Tibial nerve (tissue), 4 donors: Measurements from ENCODE around the gene SLC9A9. TPM values are rescaled to one million over a fixed set of nuclear protein-coding genes. Genes with fewer than 3 reads are reported as not detected.

ENCODE experiments used
- DNase-seq, 2 donors: peaks; one replicate each; pipeline ENCODE4 v3.0.0-alpha.2; 2019; ENCODE audit warnings: low spot score in 2 of 2
- H3K27ac ChIP-seq, 4 donors: fragments of 200-600 bp; sonication (generic) in 3 of 4; one replicate each; pipeline ENCODE4 v1.5.1; 2017 to 2019; ENCODE audit warnings: mild to moderate bottlenecking in 1 of 4
- H3K27me3 ChIP-seq, 2 donors: fragments of 200-600 bp; sonication (generic) in 1 of 2; one replicate each; pipeline versions ENCODE4 v1.5.1 to v1.6.0; 2017 to 2019
- H3K36me3 ChIP-seq, 3 donors: fragments of 200-600 bp; sonication (generic); one replicate each; pipeline ENCODE4 v1.5.1; 2018 to 2019
- H3K4me1 ChIP-seq, 4 donors: fragments of 200-600 bp; sonication (generic) in 3 of 4; one replicate each; pipeline ENCODE4 v1.5.1; 2017 to 2019
- H3K4me3 ChIP-seq, 4 donors: fragments of 200-600 bp; sonication (generic) in 3 of 4; one replicate each; pipeline ENCODE4 v1.5.1; 2017 to 2019; ENCODE audit warnings: mild to moderate bottlenecking in 1 of 4, moderate library complexity in 1 of 4
- H3K9me3 ChIP-seq, 4 donors: fragments of 200-600 bp; sonication (generic) in 3 of 4; one replicate each; pipeline ENCODE4 v1.5.1; 2017 to 2019
- CTCF ChIP-seq, 5 experiments: fragments of 200-600 bp in 3 of 5; fragments of 450-650 bp in 2 of 5; sonication (generic) in 3 of 5; IDR thresholded peaks; one replicate each; pipeline ENCODE4 v1.5.1; 2016 to 2019; ENCODE audit warnings: antibody characterized with exemption in 5 of 5, mild to moderate bottlenecking in 3 of 5, moderate library complexity in 2 of 5
- EP300 ChIP-seq, 2 donors: sonication (generic); formaldehyde crosslinking; IDR thresholded peaks; one replicate each; pipeline ENCODE4 v1.6.1; 2017; ENCODE audit warnings: antibody characterized with exemption in 2 of 2, mild to moderate bottlenecking in 1 of 2
- POLR2A ChIP-seq, 2 donors: fragments of 450-650 bp; IDR thresholded peaks; one replicate each; pipeline ENCODE4 v1.6.1; 2017; ENCODE audit warnings: antibody characterized with exemption in 2 of 2, mild to moderate bottlenecking in 2 of 2, moderate library complexity in 2 of 2
- WGBS, 2 donors: methylation state at CpG; one replicate each; pipeline ENCODE4 v1.1.5; 2018; 5-methylcytosine and 5-hydroxymethylcytosine counted together
- total RNA-seq, 4 donors: library from RNA; depleted of rRNA; stranded (reverse); fragments of >200 nt; gene quantifications; one replicate each; pipeline ENCODE4 v1.1.0, GENCODE V29; 2016

The SLC9A9 gene
- total RNA-seq, 4 donors from 2014 or later: 7.6 to 11.1 (median 9.2) TPM

- no peak for DNase-seq
- WGBS, 2 donors: 71 to 93% methylated on average over 5 of the region's 5 CpGs
- Histone ChIP-seq H3K9me3 (no peaks in the 10 kb centered on the region), H3K27ac (no peak overlapping the region), H3K27me3 (no peaks in the 10 kb centered on the region), H3K4me1 (no peaks in the 10 kb centered on the region), H3K4me3 (no peak overlapping the region), H3K36me3 (peaks cover 0 to 4% (median 0%) of the 10 kb centered on the region in 3 donors)
- TF ChIP-seq POLR2A (IDR thresholded peaks at IDR 0.05) (no peak), EP300 (IDR thresholded peaks at IDR 0.05) (no peak), CTCF (IDR thresholded peaks at IDR 0.05) (no peak)
Observed at GRCh38 chr3:143469159-143469558, 379.1 kb downstream of the SLC9A9 start.

GRCh38 chr3:143465666-143466065 lies 382.6 kb downstream of the SLC9A9 start:
- no peak for TF ChIP-seq EP300 (IDR thresholded peaks at IDR 0.05)
- TF ChIP-seq CTCF (IDR thresholded peaks at IDR 0.05): no peak
- no peak for TF ChIP-seq POLR2A (IDR thresholded peaks at IDR 0.05)
- WGBS, 2 donors: 83 to 87% methylated on average over 1 of the region's 1 CpG
- no peak for DNase-seq
- Histone ChIP-seq H3K27ac (no peak overlapping the region), H3K36me3 (peaks cover 0 to 4% (median 0%) of the 10 kb centered on the region in 3 donors), H3K4me1 (no peaks in the 10 kb centered on the region), H3K27me3 (no peaks in the 10 kb centered on the region), H3K9me3 (no peaks in the 10 kb centered on the region), H3K4me3 (no peak overlapping the region)

GRCh38 chr3:143464850-143465249 lies 383.4 kb downstream of the SLC9A9 start:
- Histone ChIP-seq H3K9me3 (no peaks in the 10 kb centered on the region), H3K4me3 (no peak overlapping the region), H3K4me1 (no peaks in the 10 kb centered on the region), H3K27me3 (no peaks in the 10 kb centered on the region), H3K27ac (no peak overlapping the region), H3K36me3 (peaks cover 0 to 4% (median 0%) of the 10 kb centered on the region in 3 donors)
- DNase-seq: no peak
- TF ChIP-seq CTCF (IDR thresholded peaks at IDR 0.05): no peak
- TF ChIP-seq EP300 (IDR thresholded peaks at IDR 0.05): no peak
- TF ChIP-seq POLR2A (IDR thresholded peaks at IDR 0.05): no peak
- 54 to 67% methylated on average over 2 of the region's 2 CpGs for WGBS, 2 donors

GRCh38 chr3:143455480-143455879 lies 392.8 kb downstream of the SLC9A9 start:
- H3K27me3 ChIP-seq: no peaks in the 10 kb centered on the region
- peaks cover 0 to 6% (median 0%) of the 10 kb centered on the region in 4 donors for H3K9me3 ChIP-seq
- no peak overlapping the region for H3K27ac ChIP-seq
- DNase-seq: no peak
- no peak overlapping the region for H3K4me3 ChIP-seq
- no peak for TF ChIP-seq EP300 (IDR thresholded peaks at IDR 0.05)
- TF ChIP-seq POLR2A (IDR thresholded peaks at IDR 0.05): no peak
- TF ChIP-seq CTCF (IDR thresholded peaks at IDR 0.05): no peak
- H3K4me1 ChIP-seq: no peaks in the 10 kb centered on the region
- H3K36me3 ChIP-seq: no peaks in the 10 kb centered on the region

- TF ChIP-seq EP300 (IDR thresholded peaks at IDR 0.05): no peak
- TF ChIP-seq POLR2A (IDR thresholded peaks at IDR 0.05): no peak
- no peak for TF ChIP-seq CTCF (IDR thresholded peaks at IDR 0.05)
- Histone ChIP-seq H3K9me3 (no peaks in the 10 kb centered on the region), H3K27ac (no peak overlapping the region), H3K4me3 (no peak overlapping the region), H3K4me1 (no peaks in the 10 kb centered on the region), H3K36me3 (no peaks in the 10 kb centered on the region), H3K27me3 (no peaks in the 10 kb centered on the region)
- no peak for DNase-seq
- WGBS, 2 donors: 57 to 76% methylated on average over 1 of the region's 1 CpG
Observed at GRCh38 chr3:143450632-143451031, 397.6 kb downstream of the SLC9A9 start.
